Osteoblast (primary cell): ENCODE measurements around the gene ZNF195. TPM values are rescaled to one million over a fixed set of nuclear protein-coding genes. Genes with fewer than 3 reads are reported as not detected.
A peak's percentile ranks its signal among the peaks of the same experiment; 100 is the strongest.
"Not testable (repeated sequence)": the region's sequence is repeated elsewhere in the genome, so short reads cannot be mapped to it uniquely, and the experiment has no call there.

ENCODE experiments used
- DNase-seq: peaks from one replicate; pipeline ENCODE4 v3.0.0; 2011; ENCODE audit warnings: low spot score, mixed read lengths; ENCODE audit not compliant: insufficient read length; ENCODE audit errors: missing footprints
- H2AFZ ChIP-seq: 2 replicates; pipeline ENCODE4 v1.6.0; 2011; ENCODE audit warnings: mild to moderate bottlenecking, low read length
- H3K27ac ChIP-seq: 2 replicates; pipeline ENCODE4 v1.5.1; 2011; ENCODE audit warnings: mild to moderate bottlenecking, low read depth, low read length, moderate library complexity
- H3K27me3 ChIP-seq: 2 replicates; pipeline ENCODE4 v1.6.0; 2012; ENCODE audit warnings: mild to moderate bottlenecking, control low read depth, inconsistent platforms, low read length, moderate library complexity; ENCODE audit not compliant: insufficient read depth
- H3K36me3 ChIP-seq: 2 replicates; pipeline ENCODE4 v1.5.1; 2011; ENCODE audit warnings: mild to moderate bottlenecking, low read length, control low read depth, moderate library complexity; ENCODE audit not compliant: insufficient read depth
- H3K4me1 ChIP-seq: 2 replicates; pipeline ENCODE4 v1.5.1; 2011; ENCODE audit warnings: mild to moderate bottlenecking, low read length, control low read depth, moderate library complexity; ENCODE audit not compliant: insufficient read depth
- H3K4me2 ChIP-seq: 2 replicates; pipeline ENCODE4 v1.6.0; 2011; ENCODE audit warnings: mild to moderate bottlenecking, low read length; ENCODE audit not compliant: insufficient read depth
- H3K4me3 ChIP-seq: fragments of 200-600 bp; sonication (generic); 3 replicates; pipeline ENCODE4 v1.5.1; 2012; ENCODE audit warnings: mild to moderate bottlenecking, low read length, inconsistent platforms; ENCODE audit not compliant: insufficient read depth
- H3K79me2 ChIP-seq: 2 replicates; pipeline ENCODE4 v1.6.0; 2012; ENCODE audit warnings: mild to moderate bottlenecking, low read length, control low read depth, inconsistent platforms; ENCODE audit not compliant: insufficient read depth
- H3K9me3 ChIP-seq: 2 replicates; pipeline ENCODE4 v1.5.1; 2011; ENCODE audit warnings: low read depth, low read length, control low read depth
- H4K20me1 ChIP-seq: 2 replicates; pipeline ENCODE4 v1.6.0; 2012; ENCODE audit warnings: mild to moderate bottlenecking, low read length, control low read depth; ENCODE audit not compliant: insufficient read depth
- total RNA-seq: library from RNA; depleted of rRNA; stranded (reverse); fragments of >200 nt; gene quantifications from 2 replicates; pipeline ENCODE4 v1.2.3, GENCODE V29; 2012
- TF ChIP-seq, protein P1 (sequence below): IDR thresholded peaks from 2 replicates; pipeline ENCODE4 v1.5.1; 2011; ENCODE audit warnings: mild to moderate bottlenecking, low read depth, low read length, moderate library complexity; ENCODE audit errors: extremely low read depth

ZNF195 gene
- total RNA-seq, 1 donor = 19.2 TPM

DNA sequence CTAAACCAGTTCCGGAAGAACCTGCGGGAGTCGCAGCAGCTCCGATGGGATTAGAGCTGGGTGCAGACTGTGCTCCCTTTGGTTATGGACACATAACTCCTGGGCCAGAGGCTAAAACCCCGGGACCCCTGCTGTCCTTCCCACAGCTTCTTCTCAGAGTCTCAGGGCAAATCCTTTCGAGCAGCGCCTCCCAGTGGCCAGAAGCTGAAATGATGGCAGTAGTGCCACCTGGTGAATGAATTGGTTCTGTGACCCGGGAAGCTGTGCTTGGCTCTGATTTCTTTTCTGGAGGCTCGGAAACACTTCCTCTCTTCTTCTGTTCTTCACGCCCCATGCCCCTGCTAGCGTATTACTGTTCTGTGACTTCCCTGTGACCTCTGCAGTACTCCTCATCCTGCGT, 29.8 kb upstream of the ZNF195 start:
- H3K4me3 ChIP-seq, H4K20me1 ChIP-seq, H3K9me3 ChIP-seq, H2AFZ ChIP-seq, H3K4me2 ChIP-seq, H3K79me2 ChIP-seq, H3K27me3 ChIP-seq, H3K4me1 ChIP-seq, H3K27ac ChIP-seq, H3K36me3 ChIP-seq: not testable (repeated sequence)
- peak; percentile 91 for DNase-seq
- TF ChIP-seq, protein P1, sequence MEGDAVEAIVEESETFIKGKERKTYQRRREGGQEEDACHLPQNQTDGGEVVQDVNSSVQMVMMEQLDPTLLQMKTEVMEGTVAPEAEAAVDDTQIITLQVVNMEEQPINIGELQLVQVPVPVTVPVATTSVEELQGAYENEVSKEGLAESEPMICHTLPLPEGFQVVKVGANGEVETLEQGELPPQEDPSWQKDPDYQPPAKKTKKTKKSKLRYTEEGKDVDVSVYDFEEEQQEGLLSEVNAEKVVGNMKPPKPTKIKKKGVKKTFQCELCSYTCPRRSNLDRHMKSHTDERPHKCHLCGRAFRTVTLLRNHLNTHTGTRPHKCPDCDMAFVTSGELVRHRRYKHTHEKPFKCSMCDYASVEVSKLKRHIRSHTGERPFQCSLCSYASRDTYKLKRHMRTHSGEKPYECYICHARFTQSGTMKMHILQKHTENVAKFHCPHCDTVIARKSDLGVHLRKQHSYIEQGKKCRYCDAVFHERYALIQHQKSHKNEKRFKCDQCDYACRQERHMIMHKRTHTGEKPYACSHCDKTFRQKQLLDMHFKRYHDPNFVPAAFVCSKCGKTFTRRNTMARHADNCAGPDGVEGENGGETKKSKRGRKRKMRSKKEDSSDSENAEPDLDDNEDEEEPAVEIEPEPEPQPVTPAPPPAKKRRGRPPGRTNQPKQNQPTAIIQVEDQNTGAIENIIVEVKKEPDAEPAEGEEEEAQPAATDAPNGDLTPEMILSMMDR = peak; percentile 65

DNA sequence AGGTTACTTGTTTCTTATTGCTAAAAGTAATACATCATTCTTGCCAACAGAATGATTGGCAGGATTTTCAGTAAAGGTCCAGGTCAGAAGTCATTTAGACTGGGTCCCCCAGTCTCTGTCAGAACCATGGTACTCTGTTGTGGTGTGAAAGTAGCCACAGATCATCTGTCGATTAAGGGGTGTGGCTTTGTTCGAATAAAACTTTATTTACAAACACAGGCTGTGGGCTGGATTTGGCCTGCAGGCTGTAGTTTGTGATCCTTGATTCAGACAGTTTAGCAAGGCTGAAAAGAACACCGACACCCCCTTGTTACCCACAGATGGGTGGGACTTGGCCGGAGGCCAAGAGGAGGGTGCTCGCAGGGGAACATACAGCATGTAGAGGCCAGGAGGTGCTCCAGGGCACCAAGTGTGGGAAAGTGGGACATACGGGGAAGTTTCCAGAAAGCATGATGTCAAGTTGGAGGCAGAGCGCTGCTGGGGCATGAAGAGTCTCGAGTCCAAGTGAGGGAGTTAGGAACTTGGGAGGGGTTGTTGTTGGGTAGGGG, 29.2 kb upstream of the ZNF195 start:
- not testable (repeated sequence) for H4K20me1 ChIP-seq, H3K4me2 ChIP-seq, H3K9me3 ChIP-seq

DNA sequence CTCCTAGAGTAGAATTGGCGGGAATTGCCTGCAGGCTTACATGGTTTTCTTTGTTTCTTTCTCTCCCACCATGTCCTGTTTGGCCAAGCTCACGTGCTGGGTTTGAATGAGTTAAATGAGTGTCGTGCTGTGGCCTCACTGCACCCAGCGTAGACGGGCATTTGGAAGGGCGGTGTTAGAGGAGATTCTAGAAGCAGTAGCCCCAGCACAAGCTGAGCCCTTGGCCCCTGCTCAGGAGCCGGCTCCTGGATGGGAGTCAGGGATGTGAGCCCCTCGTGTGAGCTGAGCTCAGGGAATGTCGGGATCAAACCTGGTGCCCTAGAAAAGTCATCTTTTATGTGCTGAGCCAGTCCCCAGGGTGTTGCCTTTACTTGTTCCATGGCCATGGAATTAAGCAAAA, 28.0 kb upstream of the ZNF195 start:
- H4K20me1 ChIP-seq, DNase-seq, H3K4me1 ChIP-seq, H3K9me3 ChIP-seq, H3K36me3 ChIP-seq, H2AFZ ChIP-seq, H3K27ac ChIP-seq, H3K4me2 ChIP-seq, H3K79me2 ChIP-seq, H3K27me3 ChIP-seq, H3K4me3 ChIP-seq: not testable (repeated sequence)

More for the DNA sequence above, 29.2 kb upstream of the ZNF195 start:
- not testable (repeated sequence) for H3K36me3 ChIP-seq, H3K27ac ChIP-seq, H3K4me1 ChIP-seq, H2AFZ ChIP-seq, H3K4me3 ChIP-seq, H3K27me3 ChIP-seq, H3K79me2 ChIP-seq, DNase-seq

DNA sequence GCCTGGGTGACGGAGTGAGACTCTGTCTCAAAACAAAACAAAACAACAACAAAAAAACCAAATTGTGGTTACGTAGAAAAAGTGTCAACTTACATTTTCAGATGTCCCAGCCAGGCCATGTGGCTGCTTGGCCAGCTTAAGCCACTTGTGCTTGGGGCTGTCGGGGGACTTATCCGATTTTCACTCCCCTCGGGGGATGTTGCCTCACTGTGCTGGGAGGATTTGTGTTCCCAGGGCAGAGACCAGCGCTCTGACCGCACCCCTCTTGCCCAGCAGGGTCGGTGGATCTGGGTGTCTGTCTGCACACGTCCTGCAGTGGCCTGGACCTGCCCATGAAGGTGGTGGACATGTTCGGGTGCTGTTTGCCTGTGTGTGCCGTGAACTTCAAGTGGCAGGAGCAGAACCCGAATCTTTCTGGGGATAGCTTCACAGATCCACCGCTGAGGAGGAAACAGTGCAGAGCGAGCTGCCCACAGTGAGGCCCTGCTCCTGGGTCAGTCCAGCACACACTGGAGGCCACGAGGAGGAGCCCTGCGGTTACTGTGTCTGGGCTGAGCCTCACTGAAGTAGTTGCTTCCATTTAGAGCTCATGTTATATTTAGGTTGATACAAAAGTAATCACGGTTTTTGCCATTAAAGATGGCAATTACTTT, 27.4 kb upstream of the ZNF195 start:
- H2AFZ ChIP-seq = peak overlapping the region; percentile 51
- H4K20me1 ChIP-seq, H3K79me2 ChIP-seq, DNase-seq, H3K4me3 ChIP-seq, H3K27ac ChIP-seq, H3K4me2 ChIP-seq, H3K4me1 ChIP-seq, H3K36me3 ChIP-seq, H3K9me3 ChIP-seq, H3K27me3 ChIP-seq: not testable (repeated sequence)

DNA sequence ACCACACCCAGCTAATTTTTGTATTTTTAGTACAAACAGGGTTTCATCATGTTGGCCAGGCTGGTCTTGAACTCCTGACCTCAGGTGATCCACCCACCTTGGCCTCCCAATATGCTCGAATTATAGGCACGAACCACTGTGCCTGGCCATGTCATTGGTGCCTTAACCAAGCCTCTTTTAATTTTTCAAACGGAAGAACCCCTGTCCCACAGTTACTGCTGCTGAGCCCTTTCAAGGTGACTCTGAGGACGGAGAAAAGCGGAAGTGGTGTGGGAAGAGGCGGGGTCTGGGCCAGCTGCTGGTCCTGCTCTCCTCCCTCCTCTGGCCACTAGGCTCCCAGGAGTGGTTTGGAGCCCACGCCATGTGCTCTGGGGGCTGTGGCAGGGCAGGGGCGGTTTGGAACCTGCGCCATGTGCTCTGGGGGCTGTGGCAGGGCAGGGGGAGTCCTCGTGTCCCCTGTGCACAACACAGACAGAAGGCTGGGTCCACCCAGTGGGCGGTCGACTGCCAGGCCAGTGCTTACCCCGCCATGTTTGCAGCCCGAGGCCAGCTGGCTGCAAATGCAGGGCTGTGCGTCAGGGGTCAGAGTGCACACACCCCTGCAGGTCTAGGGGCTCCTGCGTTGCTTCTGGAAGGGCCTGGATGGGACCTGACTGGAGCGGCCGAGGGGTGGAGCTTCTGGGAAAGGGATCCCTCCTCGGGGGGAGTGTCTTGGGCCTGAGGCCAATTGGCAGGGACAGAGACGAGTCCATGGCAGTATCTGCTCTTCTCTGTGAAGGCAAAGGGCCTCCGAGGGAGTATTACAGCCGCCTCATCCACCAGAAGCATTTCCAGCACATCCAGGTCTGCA, 25.4 kb upstream of the ZNF195 start:
- H3K79me2 ChIP-seq, H2AFZ ChIP-seq, H3K9me3 ChIP-seq, H4K20me1 ChIP-seq, H3K27me3 ChIP-seq, H3K36me3 ChIP-seq, H3K4me3 ChIP-seq, H3K27ac ChIP-seq, H3K4me2 ChIP-seq, DNase-seq, H3K4me1 ChIP-seq: not testable (repeated sequence)

DNA sequence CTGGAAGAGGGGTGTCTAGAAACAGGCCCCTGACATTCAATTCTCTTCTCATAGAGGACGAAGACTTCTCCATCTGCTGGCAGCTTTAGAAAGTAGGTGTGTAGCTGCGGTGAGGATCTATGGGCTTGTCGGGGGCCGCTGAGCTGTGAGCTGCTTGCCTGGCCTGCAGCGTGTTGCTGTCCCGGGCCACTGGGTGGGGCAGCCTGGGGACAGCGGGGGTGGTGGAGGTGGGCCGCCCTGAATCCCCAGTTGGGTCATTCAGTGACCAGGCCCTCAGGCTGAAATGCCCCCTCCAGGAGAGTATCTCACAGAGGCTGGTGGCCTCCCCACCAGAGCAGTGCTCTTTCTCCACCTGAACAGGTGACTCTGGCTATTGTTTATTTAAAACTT, 23.9 kb upstream of the ZNF195 start:
- not testable (repeated sequence) for H4K20me1 ChIP-seq, H3K27me3 ChIP-seq, H3K79me2 ChIP-seq, H3K4me3 ChIP-seq, DNase-seq, H3K27ac ChIP-seq, H3K36me3 ChIP-seq, H3K4me2 ChIP-seq, H2AFZ ChIP-seq, H3K9me3 ChIP-seq, H3K4me1 ChIP-seq

DNA sequence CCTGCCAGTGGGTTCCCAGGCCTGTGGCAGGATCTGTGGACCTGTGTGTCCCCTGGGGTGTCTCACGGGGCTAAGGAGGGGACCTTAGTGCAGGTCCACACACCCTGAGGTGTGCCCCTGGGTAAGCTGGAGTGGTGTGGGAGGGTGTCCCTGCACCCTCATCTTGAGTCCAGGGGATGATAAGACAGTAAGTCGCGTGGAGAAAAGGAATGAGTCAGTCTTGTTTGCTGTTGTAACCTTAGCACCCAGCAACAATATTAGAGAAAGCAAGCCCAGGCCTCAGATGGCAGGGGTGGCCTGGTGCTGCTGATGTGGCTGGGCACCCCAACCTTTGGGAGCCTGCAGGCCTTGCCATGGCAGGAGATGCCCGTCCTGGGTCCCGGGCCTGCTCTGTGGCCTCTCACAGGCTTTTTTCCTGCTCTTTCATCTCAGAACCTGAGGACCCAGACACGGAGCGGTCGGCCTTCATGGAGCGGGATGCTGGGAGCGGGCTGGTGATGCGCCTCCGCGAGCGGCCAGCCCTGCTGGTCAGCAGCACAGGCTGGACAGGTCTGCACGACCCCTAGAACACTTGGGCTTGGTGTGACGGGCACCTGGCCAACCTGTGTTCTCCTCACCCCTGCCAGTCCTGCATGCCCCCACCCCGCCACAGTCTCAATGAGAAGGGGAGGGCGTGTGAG, 23.4 kb upstream of the ZNF195 start:
- H3K4me1 ChIP-seq, H3K36me3 ChIP-seq, DNase-seq, H3K27ac ChIP-seq, H3K79me2 ChIP-seq, H3K9me3 ChIP-seq, H4K20me1 ChIP-seq, H3K4me2 ChIP-seq, H2AFZ ChIP-seq, H3K4me3 ChIP-seq, H3K27me3 ChIP-seq: not testable (repeated sequence)

DNA sequence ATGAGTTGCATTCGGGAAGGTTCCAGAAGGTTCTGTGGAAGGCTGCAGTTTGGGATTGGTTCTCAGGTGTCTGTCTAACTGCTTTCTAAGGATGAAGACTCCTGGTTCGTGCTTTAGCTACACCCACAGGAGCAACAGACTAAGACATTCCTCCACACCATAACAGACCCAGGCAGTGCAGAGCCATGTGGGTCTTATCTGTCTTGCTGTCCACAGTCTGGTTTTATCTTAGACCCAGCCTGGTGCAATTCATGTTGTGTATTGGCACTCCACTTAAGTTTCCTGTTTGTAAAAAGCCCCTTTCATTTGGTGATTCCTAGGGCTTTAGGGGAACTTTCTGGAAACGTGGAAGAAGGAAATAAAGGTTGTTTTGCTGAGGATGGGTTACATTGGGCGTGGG, 22.1 kb upstream of the ZNF195 start:
- DNase-seq, H4K20me1 ChIP-seq, H3K4me3 ChIP-seq, H3K27ac ChIP-seq, H3K9me3 ChIP-seq, H3K79me2 ChIP-seq, H3K4me1 ChIP-seq, H3K36me3 ChIP-seq, H2AFZ ChIP-seq, H3K27me3 ChIP-seq, H3K4me2 ChIP-seq: not testable (repeated sequence)
